ENCODE data around the gene ALDH16A1.

- TF ChIP-seq CTCF (IDR thresholded peaks at IDR 0.05) (no peak), POLR2A (IDR thresholded peaks at IDR 0.05) (no peak)
Observed at GRCh38 chr19:49462492-49462891, 9.5 kb downstream of the ALDH16A1 start.
